Gastroesophageal sphincter (tissue), 3 donors: Measurements from ENCODE around the gene VRK3.

Source experiments
- CTCF ChIP-seq, 4 experiments: fragments of 200-600 bp in 2 of 4; fragments of 450-650 bp in 2 of 4; sonication (generic) in 1 of 4; IDR thresholded peaks; one replicate each; pipeline ENCODE4 v1.5.1; 2017 to 2019; ENCODE audit warnings: antibody characterized with exemption in 4 of 4, mild to moderate bottlenecking in 2 of 4, moderate library complexity in 2 of 4
- EP300 ChIP-seq: sonication (generic); formaldehyde crosslinking; IDR thresholded peaks from one replicate; pipeline ENCODE4 v1.6.1; 2017; ENCODE audit warnings: antibody characterized with exemption, mild to moderate bottlenecking

DNA sequence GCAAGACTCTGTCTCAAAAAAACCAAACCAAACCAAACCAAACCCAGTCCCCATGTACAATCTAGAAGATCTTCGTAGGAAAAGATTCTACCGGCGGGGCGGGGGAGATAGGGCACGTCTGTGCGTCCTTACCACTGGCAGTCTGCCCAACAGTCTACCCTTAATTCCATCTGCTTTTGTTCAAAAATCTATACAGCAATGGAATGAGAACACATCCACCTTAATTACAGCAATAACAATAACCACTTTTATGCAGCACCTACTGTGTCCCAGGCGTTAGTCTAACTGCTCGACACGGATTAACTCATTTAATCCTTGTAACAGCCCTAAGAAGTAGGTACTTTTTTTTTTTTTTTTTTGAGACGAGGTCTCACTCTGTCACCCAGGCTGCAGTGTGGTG lies 98.7 kb downstream of the VRK3 start:
- TF ChIP-seq EP300 (no peak), CTCF (IDR thresholded peaks at IDR 0.05) (no peak)
